Measurements from ENCODE around the gene CEP89.

The CEP89 gene

GRCh38 chr19:32831611-32832010, 140.1 kb downstream of the CEP89 start:
- no peak for DNase-seq

GRCh38 chr19:32830231-32831014, 141.3 kb downstream of the CEP89 start:
- DNase-seq: no peak

GRCh38 chr19:32829345-32829896, 142.3 kb downstream of the CEP89 start:
- no peak for DNase-seq

GRCh38 chr19:32828643-32829344, 143.0 kb downstream of the CEP89 start:
- no peak for DNase-seq

GRCh38 chr19:32828139-32828538, 143.6 kb downstream of the CEP89 start:
- no peak for DNase-seq

All from activated CD4-positive, CD25-positive, alpha-beta regulatory T cell (primary cell).